ENCODE data around the gene CCDC149. TPM values are rescaled to one million over a fixed set of nuclear protein-coding genes. Genes with fewer than 3 reads are reported as not detected.

Gene CCDC149
- total and polyA plus RNA-seq, 4 donors = 1.4 to 11.2 (median 3.4) TPM

- no peaks in the 10 kb centered on the region for H3K4me1 ChIP-seq (ENCODE audit: control insufficient read depth in 4 of 4, insufficient read depth in 4 of 4, low read length in 3 of 4)
- peaks cover 0 to 3% (median 0%) of the 10 kb centered on the region in 4 donors for H3K27me3 ChIP-seq (ENCODE audit: control insufficient read depth in 4 of 4, insufficient read depth in 4 of 4, low read length in 3 of 4)
- H3K27ac ChIP-seq (ENCODE audit: low read depth in 1 of 2, low read length in 2 of 2) = no peak overlapping the region
- peaks cover 0 to 6% (median 1%) of the 10 kb centered on the region in 4 donors for H3K9me3 ChIP-seq (ENCODE audit: control insufficient read depth in 4 of 4, low read length in 3 of 4)
- H3K4me3 ChIP-seq (ENCODE audit: low read depth in 1 of 3, low read length in 3 of 3) = no peak overlapping the region
- H3K36me3 ChIP-seq (ENCODE audit: control insufficient read depth in 4 of 4, insufficient read depth in 3 of 4, low read depth in 1 of 4, low read length in 3 of 4) = no peaks in the 10 kb centered on the region
- WGBS = 87% methylated on average over 1 of the region's 1 CpG
- no peak for DNase-seq (ENCODE audit: low spot score)
- TF ChIP-seq RAD21 (IDR thresholded peaks at IDR 0.05) = no peak
- no peak for TF ChIP-seq TAF1 (conservative IDR thresholded peaks at IDR 0.05)
- no peak for TF ChIP-seq JUND (IDR thresholded peaks at IDR 0.05)
- TF ChIP-seq ZBTB33 (IDR thresholded peaks at IDR 0.05) = no peak
- TF ChIP-seq EGR1 (IDR thresholded peaks at IDR 0.05; ENCODE audit: low read depth in 2 of 2) = no peak
- no peak for TF ChIP-seq NR2F2 (IDR thresholded peaks at IDR 0.05)
- TF ChIP-seq CTCF (IDR thresholded peaks at IDR 0.05; ENCODE audit: low read depth, low read length, missing input control) = no peak
- TF ChIP-seq REST (IDR thresholded peaks at IDR 0.05) = no peak
- TF ChIP-seq FOXA2 (IDR thresholded peaks at IDR 0.05) = no peak
- no peak for TF ChIP-seq YY1 (IDR thresholded peaks at IDR 0.05)
- TF ChIP-seq ATF3 (IDR thresholded peaks at IDR 0.05) = no peak
- TF ChIP-seq MAX (IDR thresholded peaks at IDR 0.05) = no peak
- no peak for TF ChIP-seq SP1 (IDR thresholded peaks at IDR 0.05)
- no peak for TF ChIP-seq HNF4G (IDR thresholded peaks at IDR 0.05)
- no peak for TF ChIP-seq RXRA (IDR thresholded peaks at IDR 0.05)
- no peak for TF ChIP-seq HNF4A (conservative IDR thresholded peaks at IDR 0.05)
- no peak for TF ChIP-seq FOXA1 (IDR thresholded peaks at IDR 0.05)
- no peak for TF ChIP-seq GABPA (IDR thresholded peaks at IDR 0.05 in 1 of 2, conservative IDR thresholded peaks at IDR 0.05 in 1 of 2)
- H3K9ac ChIP-seq (ENCODE audit: low read depth in 1 of 2, low read length in 2 of 2) = no peak overlapping the region
These were observed 17.3 kb upstream of the CCDC149 start for GRCh38 chr4:24930151-24930550.

All from liver (tissue), 9 donors.